ENCODE data around the gene ZNF398. TPM values are rescaled to one million over a fixed set of nuclear protein-coding genes. Genes with fewer than 3 reads are reported as not detected.
"Not testable (repeated sequence)": the region's sequence is repeated elsewhere in the genome, so short reads cannot be mapped to it uniquely, and the experiment has no call there.

The ZNF398 gene
- total RNA-seq, 1 donor, result 18.6 TPM

DNA sequence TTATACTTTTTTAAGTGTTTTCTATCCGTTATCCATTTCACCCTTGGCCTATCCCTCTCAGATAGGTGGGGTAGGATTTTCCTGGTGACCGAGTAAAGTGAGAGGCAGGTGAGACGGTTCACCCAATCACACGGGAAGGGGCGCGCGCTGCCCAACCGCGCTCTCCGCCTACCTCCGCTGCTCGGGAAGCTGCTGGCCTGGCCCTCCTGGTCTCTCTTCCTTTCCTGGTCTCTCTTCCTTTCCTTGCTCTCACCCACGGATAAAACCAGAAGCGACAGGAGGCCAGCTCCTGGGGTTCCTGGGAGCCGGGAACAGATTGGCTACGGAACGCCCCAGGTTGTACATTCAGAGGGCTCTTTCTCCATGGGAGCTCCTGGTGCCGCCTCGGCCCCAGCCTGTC lies 77.9 kb downstream of the ZNF398 start:
- TF ChIP-seq, protein P1, sequence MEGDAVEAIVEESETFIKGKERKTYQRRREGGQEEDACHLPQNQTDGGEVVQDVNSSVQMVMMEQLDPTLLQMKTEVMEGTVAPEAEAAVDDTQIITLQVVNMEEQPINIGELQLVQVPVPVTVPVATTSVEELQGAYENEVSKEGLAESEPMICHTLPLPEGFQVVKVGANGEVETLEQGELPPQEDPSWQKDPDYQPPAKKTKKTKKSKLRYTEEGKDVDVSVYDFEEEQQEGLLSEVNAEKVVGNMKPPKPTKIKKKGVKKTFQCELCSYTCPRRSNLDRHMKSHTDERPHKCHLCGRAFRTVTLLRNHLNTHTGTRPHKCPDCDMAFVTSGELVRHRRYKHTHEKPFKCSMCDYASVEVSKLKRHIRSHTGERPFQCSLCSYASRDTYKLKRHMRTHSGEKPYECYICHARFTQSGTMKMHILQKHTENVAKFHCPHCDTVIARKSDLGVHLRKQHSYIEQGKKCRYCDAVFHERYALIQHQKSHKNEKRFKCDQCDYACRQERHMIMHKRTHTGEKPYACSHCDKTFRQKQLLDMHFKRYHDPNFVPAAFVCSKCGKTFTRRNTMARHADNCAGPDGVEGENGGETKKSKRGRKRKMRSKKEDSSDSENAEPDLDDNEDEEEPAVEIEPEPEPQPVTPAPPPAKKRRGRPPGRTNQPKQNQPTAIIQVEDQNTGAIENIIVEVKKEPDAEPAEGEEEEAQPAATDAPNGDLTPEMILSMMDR (IDR thresholded peaks at IDR 0.05; ENCODE audit: insufficient read depth, low read depth, low read length), result no peak
- DNase-seq (ENCODE audit: low read depth), result no peak
- H3K4me3 ChIP-seq (ENCODE audit: low read depth, low read length), result no peak overlapping the region

- no peak overlapping the region for H3K4me3 ChIP-seq (ENCODE audit: low read depth, low read length)
- no peak for DNase-seq (ENCODE audit: low read depth)
Observed at GRCh38 chr7:149225656-149226055, 78.4 kb downstream of the ZNF398 start.

DNA sequence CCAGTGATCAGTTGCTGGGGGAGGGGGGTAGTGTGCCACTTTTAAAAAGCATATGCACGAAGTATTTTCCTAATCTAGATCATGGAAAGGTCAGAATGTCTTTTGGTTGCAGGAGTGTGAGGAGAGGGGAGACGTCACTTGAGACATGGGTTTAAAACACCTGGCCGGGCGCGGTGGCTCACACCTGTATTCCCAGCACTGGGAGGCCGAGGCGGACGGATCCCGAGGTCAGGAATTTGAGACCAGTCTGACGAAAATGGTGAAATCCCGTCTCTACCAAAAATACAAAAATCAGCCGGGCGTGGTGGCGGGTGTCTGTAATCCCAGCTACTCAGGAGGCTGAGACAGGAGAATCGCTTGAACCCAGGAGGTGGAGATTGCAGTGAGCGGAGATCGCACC lies 79.1 kb downstream of the ZNF398 start:
- not testable (repeated sequence) for H3K4me3 ChIP-seq (ENCODE audit: low read depth, low read length); DNase-seq (ENCODE audit: low read depth)

More at GRCh38 chr7:149225656-149226055, 78.4 kb downstream of the ZNF398 start:
- TF ChIP-seq, protein P1 (IDR thresholded peaks at IDR 0.05; ENCODE audit: insufficient read depth, low read depth, low read length), result no peak

DNA sequence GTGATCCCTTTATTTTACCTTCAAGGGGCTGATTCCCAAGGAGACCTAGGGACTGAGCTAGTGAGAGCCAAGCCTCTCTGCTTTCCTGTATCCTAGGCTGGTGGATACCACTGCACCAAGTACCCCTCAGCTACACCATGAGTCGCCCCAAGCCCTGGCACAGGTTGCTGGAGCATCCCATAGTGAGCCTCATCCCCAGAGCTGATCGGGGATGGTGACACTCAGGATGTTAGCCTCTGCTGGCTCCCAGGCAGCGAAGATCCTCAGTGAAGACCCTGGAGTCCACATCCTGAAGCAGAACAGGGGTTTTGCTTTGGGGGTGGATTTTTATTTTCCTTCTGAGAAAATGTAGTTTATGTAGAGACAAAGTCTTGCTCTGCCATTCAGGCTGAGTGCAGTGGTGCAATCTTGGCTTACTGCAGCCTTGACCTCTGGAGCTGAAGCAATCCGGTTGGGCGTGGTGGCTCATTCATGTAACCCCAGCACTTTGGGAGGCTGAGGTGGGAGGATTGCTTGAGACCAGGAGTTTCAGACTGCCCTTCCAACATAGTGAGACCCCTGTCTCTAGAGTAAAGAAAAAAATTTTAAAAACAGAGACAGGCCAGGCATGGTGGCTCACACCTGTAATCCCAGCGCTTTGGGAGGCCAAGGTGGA lies 79.7 kb downstream of the ZNF398 start:
- TF ChIP-seq, protein P1 (IDR thresholded peaks at IDR 0.05; ENCODE audit: insufficient read depth, low read depth, low read length), result no peak
- no peak for DNase-seq (ENCODE audit: low read depth)
- no peak overlapping the region for H3K4me3 ChIP-seq (ENCODE audit: low read depth, low read length)

DNA sequence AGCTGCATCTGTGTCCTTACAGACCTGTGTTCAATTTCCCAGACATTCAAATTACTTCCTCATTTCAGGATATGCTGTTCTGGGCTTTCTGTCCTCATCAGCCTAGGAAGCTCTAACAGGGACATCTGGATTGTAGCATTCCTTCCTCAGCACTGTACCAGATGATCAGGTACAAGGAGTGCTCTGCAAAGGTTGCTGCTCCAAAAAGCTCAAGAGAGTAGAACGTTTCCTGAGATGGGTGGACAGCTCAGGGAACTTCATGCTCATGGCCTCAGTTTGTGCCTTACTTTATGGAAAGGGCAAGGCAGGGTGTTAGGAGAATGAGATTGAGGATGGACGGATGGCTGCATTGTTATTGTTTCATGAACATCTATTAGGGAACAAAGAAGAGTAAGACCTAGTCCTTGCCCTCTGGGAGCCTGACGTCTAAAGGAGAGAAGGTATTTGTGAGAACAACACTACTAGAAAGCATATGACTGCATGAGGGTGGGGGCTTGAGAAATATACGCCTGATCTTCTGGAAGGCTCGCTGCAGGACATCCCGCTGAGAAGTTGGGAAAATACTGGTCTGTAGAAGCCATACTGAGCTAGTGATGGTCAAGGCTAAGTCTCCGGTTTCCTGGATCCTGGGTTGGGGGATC lies 81.7 kb downstream of the ZNF398 start:
- DNase-seq (ENCODE audit: low read depth), result no peak
- TF ChIP-seq, protein P1 (IDR thresholded peaks at IDR 0.05; ENCODE audit: insufficient read depth, low read depth, low read length), result no peak
- H3K4me3 ChIP-seq (ENCODE audit: low read depth, low read length), result no peak overlapping the region

DNA sequence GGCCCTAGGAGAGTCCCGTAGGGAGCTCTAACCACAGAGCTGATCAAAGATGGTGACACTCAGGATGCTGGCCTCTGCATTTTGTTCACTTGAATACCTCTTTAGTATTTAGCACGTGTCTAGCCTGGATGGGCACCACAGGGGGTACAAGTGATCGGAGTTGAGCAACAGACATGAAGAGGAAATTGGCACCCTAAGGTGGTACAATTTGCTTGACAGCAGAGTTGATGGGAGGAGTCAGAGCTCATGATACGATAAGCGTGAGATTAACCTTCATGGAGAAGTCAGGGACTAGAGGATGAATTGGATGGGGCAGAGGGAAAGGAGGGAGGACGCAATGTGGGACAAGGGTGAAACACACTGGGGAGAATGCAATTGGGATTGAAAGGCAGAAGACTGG lies 82.3 kb downstream of the ZNF398 start:
- DNase-seq (ENCODE audit: low read depth), result no peak
- TF ChIP-seq, protein P1 (IDR thresholded peaks at IDR 0.05; ENCODE audit: insufficient read depth, low read depth, low read length), result no peak
- H3K4me3 ChIP-seq (ENCODE audit: low read depth, low read length), result no peak overlapping the region

DNA sequence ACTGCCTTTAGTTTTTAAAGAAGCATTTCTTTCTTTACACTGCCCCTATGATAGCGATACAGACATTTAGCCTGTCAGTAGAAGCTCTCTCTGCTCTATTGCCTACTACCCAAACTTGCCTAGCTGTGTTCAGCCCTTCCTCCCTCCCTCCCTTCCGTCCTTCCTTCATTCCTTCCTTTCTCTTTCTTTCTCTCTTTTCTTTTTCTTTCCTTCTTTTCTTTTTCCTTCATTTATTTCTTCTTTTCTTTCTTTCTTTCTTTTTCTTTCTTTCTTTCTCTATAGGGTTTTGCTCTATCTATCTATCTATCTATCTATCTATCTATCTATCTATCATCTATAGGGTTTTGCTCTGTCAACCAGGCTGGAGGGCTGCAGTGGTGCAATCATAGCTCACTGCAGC lies 85.1 kb downstream of the ZNF398 start:
- TF ChIP-seq, protein P1 (IDR thresholded peaks at IDR 0.05; ENCODE audit: insufficient read depth, low read depth, low read length), result no peak
- no peak for DNase-seq (ENCODE audit: low read depth)
- H3K4me3 ChIP-seq (ENCODE audit: low read depth, low read length), result no peak overlapping the region

Small RNA genes lying within 50 kb of the gene (small RNA-seq; reads per million reads assigned to genes)
- gene AC004890.1, result not detected
- not detected for gene RN7SL521P

Other genes starting within 250 kb of the ZNF398 start
- gene PDIA4, start 118.9 kb upstream of the ZNF398 start, total RNA-seq, result 233 and 358 TPM in 2 replicates
- 6.1 and 9.1 TPM in 2 replicates for gene ZNF786, start 56.7 kb upstream of the ZNF398 start, total RNA-seq
- 2.9 and 3.5 TPM in 2 replicates for gene ZNF425, start 21.1 kb upstream of the ZNF398 start, total RNA-seq
- gene ZNF282, start 48.1 kb downstream of the ZNF398 start, total RNA-seq, result 19.0 and 21.6 TPM in 2 replicates
- 5.8 and 6.5 TPM in 2 replicates for gene ZNF212, start 92.2 kb downstream of the ZNF398 start, total RNA-seq
- 8.6 and 9.0 TPM in 2 replicates for gene ZNF783, start 114.7 kb downstream of the ZNF398 start, total RNA-seq

Measured in fibroblast of villous mesenchyme (primary cell).